HTR-8/SVneo (cell line): Measurements from ENCODE around the gene PARP15.
"Not testable (repeated sequence)": the region's sequence is repeated elsewhere in the genome, so short reads cannot be mapped to it uniquely, and the experiment has no call there.

ENCODE experiments used
- DNase-seq: peaks from one replicate; pipeline ENCODE4 v3.0.0; 2011; ENCODE audit warnings: low spot score, mixed read lengths; ENCODE audit not compliant: insufficient read length
- FAIRE-seq: peaks from 2 replicates; lab custom pipeline; 2011; peaks lifted over from hg19 to GRCh38; lab: Jason Lieb, UNC

The PARP15 gene

DNA sequence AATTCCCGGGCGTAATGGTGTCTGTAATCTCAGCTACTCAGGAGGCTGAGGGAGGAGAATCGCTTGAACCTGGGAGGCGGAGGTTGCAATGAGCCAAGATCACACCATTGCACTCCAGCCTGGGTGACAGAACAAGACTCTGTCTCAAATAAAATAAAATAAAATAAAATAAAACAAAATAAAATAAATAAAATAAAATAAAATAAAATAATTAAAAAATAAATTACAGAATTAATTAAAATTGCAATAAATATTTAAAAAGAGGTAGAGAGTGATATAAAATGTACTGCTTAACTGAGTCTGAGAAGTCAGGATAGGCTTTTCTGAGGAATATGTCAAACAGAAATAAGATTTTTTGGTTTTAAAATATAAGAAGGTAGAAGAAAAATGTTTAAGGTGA, 80.9 kb downstream of the PARP15 start:
- FAIRE-seq, DNase-seq: not testable (repeated sequence)

DNA sequence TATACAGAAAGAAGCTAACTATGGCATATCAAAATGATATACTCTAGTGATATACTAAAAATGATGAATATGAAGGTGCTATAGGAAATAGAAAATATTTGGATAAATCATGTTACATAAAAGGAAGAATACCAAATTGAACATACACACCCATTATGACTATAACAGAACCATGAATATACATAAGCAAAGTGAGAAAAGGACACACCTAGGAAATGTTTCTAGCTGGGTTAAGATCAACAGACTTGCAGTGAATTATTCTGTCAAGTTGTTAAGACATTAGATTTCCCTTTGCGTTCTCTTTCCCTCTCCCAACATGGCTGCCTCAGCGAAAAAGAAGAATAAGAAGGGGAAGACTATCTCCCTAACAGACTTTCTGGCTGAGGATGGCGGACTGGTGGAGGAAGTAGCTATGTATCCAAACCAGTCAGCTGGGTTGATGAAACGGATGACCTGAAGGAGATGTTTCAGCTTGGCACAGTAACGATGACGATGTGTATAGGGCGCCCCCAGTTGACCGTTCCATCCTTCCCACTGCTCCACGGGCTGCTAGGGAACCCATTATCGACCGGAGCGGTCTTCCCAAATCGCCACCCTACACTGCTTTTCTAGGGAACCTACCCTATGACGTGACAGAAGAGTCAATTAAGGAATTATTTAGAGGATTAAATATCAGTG, 83.0 kb downstream of the PARP15 start:
- DNase-seq (no peak), FAIRE-seq (no peak)

DNA sequence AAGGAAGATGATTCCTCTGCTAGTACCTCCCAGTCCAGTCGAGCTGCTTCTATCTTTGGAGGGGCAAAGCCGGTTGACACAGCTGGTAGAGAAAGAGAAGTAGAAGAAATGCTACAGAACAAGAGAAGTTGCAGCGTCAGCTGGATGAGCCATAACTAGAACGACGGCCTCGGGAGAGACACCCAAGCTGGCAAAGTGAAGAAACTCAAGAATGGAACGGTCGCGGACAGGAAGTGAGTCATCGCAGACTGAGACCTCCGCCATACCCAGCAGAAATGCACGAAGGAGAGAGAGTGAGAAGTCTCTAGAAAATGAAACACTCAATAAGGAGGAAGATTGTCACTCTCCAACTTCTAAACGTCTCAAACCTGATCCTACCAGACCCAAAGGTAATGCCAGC, 84.2 kb downstream of the PARP15 start:
- FAIRE-seq (no peak), DNase-seq (no peak)

DNA sequence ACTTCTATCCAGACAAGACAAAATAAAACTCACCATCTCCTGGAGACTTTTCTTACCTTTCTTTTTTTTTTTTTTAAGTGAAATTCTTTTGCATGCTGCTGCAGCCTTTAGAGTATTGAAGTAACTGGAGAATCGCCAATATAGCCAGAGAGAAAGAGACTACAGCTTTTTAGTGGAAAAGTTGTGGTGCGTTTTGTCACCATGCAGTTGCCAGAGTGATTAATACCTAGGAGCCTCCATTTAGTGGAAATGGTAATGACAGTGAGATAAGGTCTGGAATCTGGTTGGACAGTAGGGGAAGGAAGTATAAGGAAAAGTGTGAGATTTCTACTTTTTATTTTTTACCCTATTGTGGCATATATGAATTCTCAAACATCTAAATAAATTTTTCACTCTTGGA, 85.1 kb downstream of the PARP15 start:
- DNase-seq: no peak
- FAIRE-seq: no peak

DNA sequence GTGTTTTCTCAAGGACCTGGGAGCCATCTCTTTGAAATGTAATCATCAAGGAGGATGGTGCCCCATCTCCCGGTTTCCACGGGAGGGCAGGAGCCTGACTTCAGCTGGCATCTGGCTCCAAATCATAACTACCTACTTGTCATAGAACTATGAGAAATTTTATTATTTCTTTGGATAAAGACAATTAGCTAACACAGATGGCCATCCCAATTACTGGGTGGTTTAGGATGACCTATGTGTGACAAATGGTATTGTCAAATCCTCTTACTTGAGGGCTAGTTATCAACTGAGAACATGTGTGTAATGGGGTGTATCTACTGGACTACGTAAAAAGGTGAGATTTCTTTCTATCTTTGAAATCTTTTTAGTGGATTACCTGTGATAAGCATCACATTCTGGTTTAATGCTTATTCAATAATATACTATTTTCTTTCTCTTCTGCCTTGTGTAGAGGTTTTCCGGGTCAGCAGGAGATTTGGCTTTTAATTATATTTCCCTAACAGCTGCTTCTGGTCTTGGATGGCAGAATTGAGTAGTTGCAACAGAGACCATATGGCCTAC, 87.9 kb downstream of the PARP15 start:
- DNase-seq (no peak), FAIRE-seq (no peak)

DNA sequence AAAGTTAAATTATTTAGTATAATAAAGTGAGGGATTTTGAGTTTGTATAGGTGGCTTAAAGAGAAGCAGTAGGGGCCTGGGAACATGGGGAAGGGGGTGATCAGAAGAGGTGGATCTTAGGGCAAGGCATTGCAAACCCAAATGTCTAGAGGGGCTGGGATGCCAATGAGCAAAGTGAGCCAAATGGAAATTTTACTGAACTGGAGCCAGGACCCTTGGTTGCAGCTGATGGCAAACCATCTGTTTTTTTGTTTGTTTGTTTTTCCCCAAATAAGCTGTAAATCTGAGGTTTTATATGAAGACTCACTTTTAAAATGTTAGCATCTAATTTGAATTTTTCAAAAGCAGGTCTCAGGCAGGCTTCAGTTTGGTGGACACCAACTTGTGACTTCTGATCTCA, 88.4 kb downstream of the PARP15 start:
- FAIRE-seq (no peak), DNase-seq (no peak)

DNA sequence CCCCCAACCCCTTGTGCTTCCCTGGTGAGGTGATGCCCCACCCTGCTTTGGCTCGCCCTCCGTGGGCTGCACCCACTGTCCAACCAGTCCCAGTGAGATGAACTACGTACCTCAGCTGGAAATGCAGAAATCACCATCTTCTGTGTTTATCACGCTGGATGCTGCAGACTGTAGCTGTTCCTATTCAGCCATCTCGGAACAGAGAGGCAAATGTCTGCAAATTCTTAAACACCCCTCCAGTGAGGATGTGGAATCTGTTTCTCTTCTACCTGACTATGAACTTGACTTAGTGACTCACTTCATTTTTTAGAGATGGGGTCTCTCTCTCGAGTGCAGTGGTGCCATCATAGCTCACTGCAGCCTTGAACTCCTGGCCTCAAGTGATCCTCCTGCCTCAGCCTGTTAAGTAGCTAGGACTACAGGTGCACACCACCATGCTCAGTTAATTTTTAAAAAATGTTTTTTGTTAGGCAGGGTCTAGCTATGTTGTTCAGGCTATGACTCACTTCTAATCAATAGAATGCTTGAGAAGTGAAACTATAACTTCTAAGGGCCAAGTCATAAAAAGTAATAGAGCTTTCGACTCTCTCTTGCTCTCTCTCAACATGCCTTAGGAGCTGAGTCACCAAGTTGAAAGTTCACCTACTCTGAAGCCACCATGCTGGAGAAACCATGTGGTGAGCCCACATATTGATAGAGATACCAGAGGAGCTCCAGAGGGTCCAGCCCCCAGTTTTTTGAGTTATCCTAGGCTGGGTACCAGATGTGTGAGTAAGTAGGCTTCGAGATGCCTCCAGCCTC, 91.7 kb downstream of the PARP15 start:
- DNase-seq (peak; percentile 43), FAIRE-seq (no peak)

DNA sequence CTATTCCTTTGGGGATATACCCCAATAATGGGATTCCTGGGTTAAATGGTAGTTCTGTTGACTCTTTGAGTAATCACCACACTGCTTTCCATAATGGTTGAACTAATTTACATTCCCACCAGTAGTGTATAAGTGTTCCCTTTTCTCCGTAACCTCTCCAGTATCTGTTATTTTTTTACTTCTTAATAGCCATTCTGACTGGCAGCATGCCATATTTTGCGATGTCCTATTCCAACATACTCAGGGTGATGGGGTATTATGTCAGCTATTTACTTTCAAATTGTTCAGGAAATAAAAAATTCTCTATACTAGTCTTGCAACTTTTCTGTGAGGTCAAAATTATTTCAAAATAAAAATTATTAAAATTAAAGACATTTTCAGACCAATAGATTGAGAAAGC, 94.1 kb downstream of the PARP15 start:
- FAIRE-seq: no peak
- no peak for DNase-seq

DNA sequence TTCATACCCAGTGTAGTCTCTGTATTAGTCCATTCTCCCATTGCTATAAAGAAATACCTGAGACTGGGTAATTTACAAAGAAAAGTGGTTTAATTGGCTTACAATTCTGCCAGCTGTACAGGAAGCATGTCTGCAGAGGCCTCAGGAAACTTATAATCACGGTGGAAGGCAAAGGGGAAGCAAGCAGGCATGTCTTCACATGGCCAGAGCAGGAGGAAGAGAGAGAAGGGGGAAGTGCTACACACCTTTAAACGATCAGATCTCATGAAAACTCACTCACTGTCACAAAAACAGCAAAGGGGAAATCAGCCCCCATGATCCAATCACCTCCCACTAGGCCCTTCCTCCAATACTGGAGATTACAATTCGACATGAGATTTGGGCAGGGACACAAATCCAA, 96.9 kb downstream of the PARP15 start:
- FAIRE-seq (no peak), DNase-seq (no peak)

DNA sequence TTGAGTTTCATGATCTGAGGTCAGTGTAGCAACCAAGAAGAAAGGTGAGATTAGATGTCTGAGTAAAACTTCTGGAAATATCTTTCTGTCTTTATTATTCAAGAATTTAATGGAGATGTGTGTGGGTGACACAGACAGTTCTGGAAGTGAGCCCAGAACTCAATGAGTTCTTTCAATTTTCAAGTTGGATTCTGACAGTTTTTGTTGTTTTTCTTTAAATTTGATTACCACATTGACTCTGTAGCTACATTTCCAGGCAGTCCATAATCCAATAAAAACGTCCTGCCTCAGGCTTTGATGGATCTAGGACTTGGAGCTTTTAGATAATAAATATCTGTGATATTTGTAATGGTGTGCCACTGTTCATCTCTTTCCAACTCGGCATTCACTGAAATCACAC, 99.3 kb downstream of the PARP15 start:
- DNase-seq (no peak), FAIRE-seq (no peak)

DNA sequence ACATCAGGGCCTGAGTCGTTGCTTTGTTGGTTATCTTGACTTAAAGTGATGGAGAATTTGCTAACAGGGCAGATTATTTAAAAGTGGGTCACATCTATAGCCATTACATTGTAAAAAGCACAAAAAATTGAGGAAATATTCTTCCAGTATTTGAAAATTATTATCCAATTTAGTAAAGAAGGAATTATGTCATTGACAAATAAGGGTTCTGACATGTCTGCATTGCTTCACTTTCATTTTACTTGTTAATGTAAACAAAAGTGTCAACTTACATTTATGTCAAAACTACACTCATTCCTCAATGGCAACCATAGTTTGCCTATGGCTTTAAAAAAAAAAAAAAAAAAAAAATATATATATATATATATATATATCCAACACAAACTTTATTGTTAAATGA, 99.8 kb downstream of the PARP15 start:
- no peak for DNase-seq
- FAIRE-seq: no peak

DNA sequence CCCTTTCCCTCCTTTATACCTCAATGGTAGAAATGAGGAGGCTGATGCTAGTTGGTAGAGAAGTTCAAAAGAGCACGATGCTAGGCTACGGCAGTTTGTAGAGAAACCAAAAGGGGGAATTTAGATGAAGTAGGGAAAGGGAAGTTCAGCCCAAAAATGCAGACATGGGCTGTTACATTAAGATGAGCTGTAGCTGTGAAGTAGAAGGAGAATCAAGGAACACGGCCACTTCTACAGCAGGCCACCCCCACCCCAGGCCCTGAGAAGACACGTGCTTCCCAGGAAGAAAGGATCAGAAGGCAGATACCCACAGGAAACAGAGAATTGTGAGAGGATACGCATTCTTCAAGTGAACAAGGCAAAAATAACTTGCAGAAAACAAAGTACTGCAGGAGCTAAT, 101.1 kb downstream of the PARP15 start:
- no peak for DNase-seq
- no peak for FAIRE-seq

DNA sequence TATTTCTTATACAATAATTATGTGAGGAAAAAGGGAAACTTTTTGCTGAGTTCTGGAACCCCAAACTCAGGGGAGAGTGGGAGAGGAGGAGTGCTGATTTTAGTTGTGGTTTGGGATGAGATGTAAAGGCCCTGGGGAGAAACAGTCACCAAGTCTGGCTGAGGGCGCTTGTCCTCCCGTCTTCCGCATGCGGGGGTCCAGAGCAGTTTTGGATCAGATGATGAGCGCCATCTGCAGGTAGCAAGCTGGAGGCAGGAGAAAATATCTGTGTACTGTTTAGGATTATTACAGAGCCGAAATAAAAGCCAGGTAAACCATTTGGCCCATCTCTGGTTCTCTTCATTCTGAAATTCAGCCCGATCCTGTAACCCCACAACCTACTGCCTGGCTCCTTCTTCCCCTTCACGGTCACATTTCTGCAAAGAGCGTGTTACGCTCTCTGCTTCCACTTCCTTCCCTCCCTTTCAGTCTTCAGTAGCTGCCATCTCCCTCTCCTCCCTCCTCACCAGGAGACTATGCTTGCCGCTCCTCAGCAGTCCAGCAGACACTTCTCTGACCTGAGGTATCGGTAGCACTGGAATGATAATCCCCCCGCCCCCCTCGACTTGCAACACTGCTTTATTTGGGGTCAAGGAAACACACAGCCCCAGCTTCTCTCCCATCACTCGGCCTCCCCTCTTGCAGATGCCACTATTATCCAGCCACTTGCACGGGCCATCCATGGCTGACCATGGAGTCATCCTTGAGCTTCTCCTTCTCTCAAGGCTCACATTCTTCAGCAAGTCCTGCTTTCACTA, 101.8 kb downstream of the PARP15 start:
- FAIRE-seq (no peak), DNase-seq (peak; percentile 67)

DNA sequence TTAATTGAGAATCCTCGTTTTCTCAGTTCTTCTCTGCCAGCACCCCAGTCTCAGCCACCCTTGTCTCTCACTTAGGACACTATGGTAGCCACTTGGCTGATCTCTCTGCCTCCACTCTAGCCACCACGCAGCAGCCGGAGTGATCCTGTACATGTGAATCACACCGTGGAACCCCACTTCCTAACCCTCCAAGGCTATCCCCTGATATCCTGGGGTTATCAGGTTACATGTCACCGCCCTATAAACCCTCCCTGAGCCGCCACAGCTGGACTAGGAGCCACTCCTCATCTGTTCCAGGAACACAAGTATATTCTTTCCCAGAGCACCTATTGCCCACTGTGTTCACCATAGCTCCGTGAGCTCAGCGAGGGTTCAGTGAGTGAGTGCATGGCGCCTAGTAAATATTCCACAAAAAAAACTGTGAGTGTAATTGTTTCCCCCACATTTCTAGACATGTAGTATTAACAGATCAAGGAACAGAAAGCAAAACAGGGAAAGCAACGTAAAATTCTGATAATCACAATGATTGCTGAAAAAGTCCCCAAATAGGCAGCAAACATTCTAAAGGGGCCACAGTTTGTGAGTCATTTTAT, 102.5 kb downstream of the PARP15 start:
- DNase-seq: no peak
- no peak for FAIRE-seq

DNA sequence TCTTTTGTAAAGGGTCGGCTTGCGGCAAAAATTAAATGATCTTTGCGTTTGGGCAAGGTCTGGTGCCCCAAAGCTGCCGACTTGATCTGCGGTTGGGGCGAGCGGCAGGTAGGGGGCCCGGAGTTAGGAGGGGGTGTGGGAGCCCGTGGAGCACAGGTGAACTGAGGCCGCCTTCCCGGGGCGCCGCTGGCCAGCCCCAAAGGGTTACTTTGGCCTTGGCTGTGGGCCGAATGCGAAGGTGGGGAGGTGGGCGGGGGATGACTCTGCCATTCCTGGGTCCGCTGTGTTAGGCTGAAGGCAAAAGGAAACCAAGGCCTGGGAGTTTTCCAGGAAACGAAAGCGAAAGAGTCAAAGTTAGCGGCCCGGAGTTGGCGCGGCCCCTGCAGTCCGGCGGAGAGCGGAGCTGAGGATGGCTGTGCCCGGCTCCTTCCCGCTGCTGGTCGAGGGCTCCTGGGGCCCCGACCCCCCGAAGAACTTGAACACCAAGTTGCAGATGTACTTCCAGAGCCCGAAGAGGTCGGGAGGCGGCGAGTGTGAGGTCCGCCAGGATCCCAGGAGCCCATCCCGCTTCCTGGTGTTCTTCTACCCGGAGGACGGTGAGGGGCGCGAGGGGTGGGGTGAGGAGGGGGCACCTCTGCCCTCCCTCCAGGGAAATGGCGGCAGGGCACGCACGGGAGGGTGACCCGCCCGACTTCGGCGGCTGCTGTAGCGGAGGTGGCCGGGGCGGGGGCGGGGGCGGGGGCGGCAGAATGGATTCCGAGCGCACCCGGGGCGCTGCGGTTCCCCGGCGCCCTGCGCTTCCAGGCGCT, 103.2 kb downstream of the PARP15 start, which contains the start of gene PARP14:
TSS of gene PARP14 (plus strand) at position 365 of the 809 bp plus-strand sequence. CDS start at position 410, 45 bp downstream.
- no peak for FAIRE-seq
- DNase-seq: peak; percentile 56

DNA sequence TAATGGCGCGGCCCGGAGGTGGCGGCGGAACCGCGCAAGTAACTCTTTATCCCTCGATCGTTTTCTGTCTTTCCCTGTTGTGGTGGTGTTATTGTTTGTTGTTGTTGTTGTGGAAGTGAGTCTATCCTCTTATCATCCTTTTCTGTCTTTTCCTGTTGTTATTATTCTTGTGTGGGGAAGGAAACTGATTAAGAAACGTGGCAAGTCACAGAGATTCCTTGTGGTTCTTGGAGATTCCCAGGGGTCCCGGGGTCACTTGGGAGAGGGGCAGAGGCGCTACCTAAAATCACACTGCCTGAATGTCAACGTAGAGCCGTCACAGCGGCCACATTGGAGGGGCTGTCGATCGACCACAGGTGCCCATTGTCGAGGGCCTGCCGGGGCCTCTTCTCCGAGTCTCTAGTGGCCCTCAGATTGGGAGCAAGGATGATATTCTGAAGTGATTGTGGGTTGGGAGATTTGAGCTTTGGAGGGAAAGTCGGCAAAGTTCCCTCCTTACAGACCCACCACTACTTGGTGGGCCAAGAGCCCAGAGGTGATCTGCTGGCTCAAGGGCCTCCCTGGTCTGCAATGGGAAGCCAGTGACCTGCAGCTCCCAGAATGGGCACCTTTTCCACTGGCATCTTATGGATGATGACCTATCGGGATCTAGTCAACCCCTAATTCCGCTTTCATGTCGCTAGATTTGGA, 104.0 kb downstream of the PARP15 start:
- FAIRE-seq: no peak
- no peak for DNase-seq

DNA sequence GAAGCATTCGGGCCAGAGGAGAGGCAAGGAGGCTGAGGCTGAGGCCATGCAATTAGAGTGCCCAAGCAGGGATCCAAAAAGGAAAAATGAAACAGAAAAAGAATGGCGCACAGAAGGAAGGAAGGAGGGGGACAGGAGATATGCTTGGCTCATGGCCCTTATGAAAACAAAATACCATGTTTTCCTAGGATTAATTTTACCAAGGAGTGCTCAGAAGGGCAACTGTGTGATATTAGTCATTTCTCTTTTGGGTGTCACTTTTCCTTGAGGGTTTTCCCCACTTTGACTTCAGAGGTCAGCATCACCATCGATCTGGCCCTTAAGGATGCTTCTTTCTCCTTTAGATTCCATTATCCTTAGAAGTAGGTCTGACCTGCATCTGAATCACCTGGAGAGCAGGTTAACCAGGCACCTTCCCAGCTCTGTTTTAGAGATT, 104.5 kb downstream of the PARP15 start:
- DNase-seq: no peak
- FAIRE-seq: no peak

DNA sequence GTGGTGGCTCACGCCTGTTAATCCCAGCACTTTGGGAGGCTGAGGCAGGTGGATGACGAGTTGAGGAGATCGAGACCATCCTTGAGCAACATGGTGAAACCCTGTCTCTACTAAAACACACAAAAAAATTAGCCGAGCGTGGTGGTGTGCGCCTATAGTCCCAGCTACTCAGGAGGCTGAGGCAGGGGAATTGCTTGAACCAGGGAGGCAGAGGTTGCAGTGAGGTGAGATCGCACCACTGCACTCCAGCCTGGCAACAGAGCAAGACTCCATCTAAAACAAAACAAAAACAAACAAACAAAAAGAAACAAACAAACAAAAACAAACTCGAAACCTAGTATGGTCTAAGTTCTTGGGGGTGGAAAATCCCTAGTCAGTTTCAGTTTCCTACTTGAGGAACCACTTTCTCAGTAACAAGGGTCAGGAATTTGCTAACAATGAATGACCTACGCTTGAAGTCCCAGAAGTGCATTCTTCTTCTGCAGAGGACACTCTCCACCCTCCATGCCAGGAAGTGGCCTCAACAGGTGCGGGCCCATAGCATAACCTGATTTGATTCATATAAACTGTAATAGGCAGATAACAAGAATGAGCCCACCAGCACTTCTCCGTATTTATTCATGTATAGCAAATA, 105.4 kb downstream of the PARP15 start:
- not testable (repeated sequence) for DNase-seq, FAIRE-seq
